ENCODE data around the gene RPL35.

DNA sequence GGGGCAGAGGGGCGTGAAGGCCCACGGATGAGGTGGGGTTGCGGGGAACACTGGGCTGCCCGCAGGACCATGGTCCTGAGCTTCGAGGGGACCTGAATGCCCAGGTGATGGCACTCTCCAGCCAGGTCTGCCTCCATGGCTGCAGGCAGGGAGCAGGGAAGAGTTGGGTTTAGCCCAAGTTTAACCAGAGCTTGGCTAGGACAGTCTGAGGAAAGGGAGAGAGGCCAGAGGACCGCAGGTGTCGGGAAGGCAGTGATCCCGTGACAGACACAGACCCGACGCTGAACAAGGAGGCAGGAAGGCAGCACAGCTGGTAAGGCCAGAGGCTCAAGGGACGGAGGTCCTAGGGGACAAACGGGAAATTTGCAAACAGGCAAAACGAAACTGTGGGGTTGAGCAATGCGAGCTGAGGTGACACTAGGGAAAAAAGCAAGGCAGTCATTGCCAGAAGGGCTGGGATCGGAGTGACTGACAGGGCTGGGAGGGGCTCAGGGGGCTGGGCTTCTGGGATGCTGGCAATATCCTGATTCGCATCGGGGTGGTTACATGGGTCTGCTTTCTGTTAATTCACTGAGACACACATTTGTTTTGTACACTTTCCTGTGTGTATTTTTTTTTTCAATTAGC lies 25.2 kb upstream of the RPL35 start:
- no peak for TF ChIP-seq SUZ12 (IDR thresholded peaks at IDR 0.05; ENCODE audit: extremely low read depth, insufficient read depth, insufficient read length)
- TF ChIP-seq YY1 (IDR thresholded peaks at IDR 0.05; ENCODE audit: insufficient read depth, insufficient read length), result no peak
